GM12878 (cell line): ENCODE results near the gene S1PR2. TPM values are rescaled to one million over a fixed set of nuclear protein-coding genes. Genes with fewer than 3 reads are reported as not detected.
"Not testable (repeated sequence)": the region's sequence is repeated elsewhere in the genome, so short reads cannot be mapped to it uniquely, and the experiment has no call there.

Source experiments
- ATAC-seq: fragments of 200-7000 bp; cut with Tn5 transposase; 3 replicates; pipeline ENCODE4 v1.9.1; 2020; ENCODE audit warnings: mild to moderate bottlenecking, moderate library complexity
- BruUV-seq: library from RNA; stranded (reverse); fragments of 400-500 nt; replicated peaks from 2 replicates; lab custom pipeline; 2021; lab: Mats Ljungman, UMichigan
- CTCF ChIA-PET: fragments of 300-600 bp; sonication (Branson Sonifier 250); formaldehyde crosslinking; extraction: SDS; loops from one replicate; lab custom pipeline; 2021; ENCODE audit warnings: inconsistent platforms; lab: Yijun Ruan, JAX
- POLR2A ChIA-PET: fragments of 350-600 bp; formaldehyde crosslinking; extraction: SDS; loops from one replicate; lab custom pipeline; 2021; ENCODE audit warnings: inconsistent platforms; lab: Charles Lee
- RAD21 ChIA-PET: fragments of 300-600 bp; sonication (Branson Sonifier 250); formaldehyde crosslinking; loops from one replicate; lab custom pipeline; 2023; ENCODE audit warnings: antibody characterized with exemption; ENCODE audit not compliant: unreplicated experiment; lab: Charles Lee
- SMC1A ChIA-PET: fragments of 300-600 bp; sonication (Branson Sonifier 250); formaldehyde crosslinking; loops from one replicate; lab custom pipeline; 2023; ENCODE audit not compliant: unreplicated experiment, uncharacterized antibody; lab: Charles Lee
- DNase-seq: peaks from one replicate; pipeline ENCODE4 v3.0.0-alpha.2; 2011; ENCODE audit warnings: low read depth, low spot score
- FAIRE-seq: peaks from 3 replicates; lab custom pipeline; 2011; peaks lifted over from hg19 to GRCh38; lab: Jason Lieb, UNC
- H2AFZ ChIP-seq: 2 replicates; pipeline ENCODE4 v1.6.0; 2011; ENCODE audit warnings: low read depth, low read length, control low read depth; ENCODE audit not compliant: control insufficient read depth
- H3K27ac ChIP-seq: 2 replicates; pipeline ENCODE4 v1.5.1; 2011; ENCODE audit warnings: control low read depth; ENCODE audit not compliant: control insufficient read depth, insufficient read depth
- H3K27me3 ChIP-seq, 2 experiments: replicated peaks in 1 of 2; 2 replicates each; pipeline versions ENCODE4 v1.6.0 to v1.6.1; 2011; ENCODE audit warnings: low read length in 1 of 2; ENCODE audit not compliant: control insufficient read depth in 2 of 2, insufficient read depth in 2 of 2
- H3K36me3 ChIP-seq, 2 experiments: 2 replicates each; pipeline ENCODE4 v1.5.1; 2011; ENCODE audit warnings: low read length in 1 of 2; ENCODE audit not compliant: control insufficient read depth in 2 of 2, insufficient read depth in 2 of 2
- H3K4me1 ChIP-seq: 2 replicates; pipeline ENCODE4 v1.6.1; 2011; ENCODE audit warnings: mild to moderate bottlenecking, low read length, moderate library complexity, mixed read lengths; ENCODE audit not compliant: control insufficient read depth, insufficient read depth
- H3K4me2 ChIP-seq: 2 replicates; pipeline ENCODE4 v1.6.0; 2011; ENCODE audit warnings: control low read depth; ENCODE audit not compliant: control insufficient read depth, insufficient read depth
- H3K4me3 ChIP-seq: fragments of 200-600 bp; sonication (generic); 2 replicates; pipeline ENCODE4 v1.5.1; 2016
- H3K79me2 ChIP-seq: 2 replicates; pipeline ENCODE4 v1.6.0; 2011; ENCODE audit warnings: low read length; ENCODE audit not compliant: control insufficient read depth, insufficient read depth
- H3K9ac ChIP-seq: 2 replicates; pipeline ENCODE4 v1.8.0; 2011; ENCODE audit warnings: low read length, control low read depth, mixed read lengths; ENCODE audit not compliant: control insufficient read depth, insufficient read depth
- H3K9me3 ChIP-seq: replicated peaks from 3 replicates; pipeline ENCODE4 v1.5.1; 2011; ENCODE audit warnings: mild to moderate bottlenecking, low read length; ENCODE audit not compliant: control insufficient read depth, insufficient read depth
- H4K20me1 ChIP-seq: 2 replicates; pipeline ENCODE4 v1.6.0; 2011; ENCODE audit not compliant: control insufficient read depth, insufficient read depth
- CEBPB ChIP-seq, 2 experiments: fragments of 150-350 bp in 1 of 2; IDR thresholded peaks; 2 replicates each; pipeline ENCODE4 v1.6.1; 2012 to 2014; ENCODE audit warnings: low read depth in 2 of 2, low read length in 2 of 2, borderline replicate concordance in 1 of 2, inconsistent platforms in 1 of 2
- IKZF2 ChIP-seq, 2 experiments: fragments of 450-650 bp; IDR thresholded peaks; 2 replicates each; pipeline ENCODE4 v1.6.1; 2017; ENCODE audit warnings: mild to moderate bottlenecking in 2 of 2, moderate library complexity in 2 of 2
- NFIC ChIP-seq: IDR thresholded peaks from 2 replicates; pipeline ENCODE4 v1.6.1; 2012; ENCODE audit warnings: low read depth, mild to moderate bottlenecking, inconsistent platforms, low read length, moderate library complexity
- RUNX3 ChIP-seq: IDR thresholded peaks from 2 replicates; pipeline ENCODE4 v1.6.1; 2012; ENCODE audit warnings: low read length, inconsistent platforms
- WGBS: methylation state at CpG from one replicate; pipeline ENCODE4 v1.1.6; 2016; ENCODE audit warnings: low lambda C conversion rate; ENCODE audit not compliant: insufficient replicate concordance, insufficient coverage; ENCODE audit errors: missing lambda C conversion rate; 5-methylcytosine and 5-hydroxymethylcytosine counted together
- in situ Hi-C: fragments of 300-500 bp; cut with MboI; formaldehyde crosslinking; loops from 9 replicates; pipeline ENCODE4 v1.14.3; 2018; ENCODE audit warnings: mixed read lengths
- intact Hi-C: fragments of 100-400 bp; cut with micrococcal nuclease; formaldehyde crosslinking; loops from one replicate; pipeline ENCODE4 v1.14.2; 2022; ENCODE audit not compliant: unreplicated experiment
- polyA plus RNA-seq, 11 experiments: library from polyadenylated mRNA; depleted of rRNA in 4 of 11; unstranded in 6 of 11; stranded (reverse) in 5 of 11; fragments of >200 nt; fragmentation: Nextera tagmentation in 4 of 11; fragmentation: Illumina TruSeq in 1 of 11; extraction: Ambion mirVana in 4 of 11; extraction: Trizol in 1 of 11; gene quantifications; 1 replicate in 1 of 11; 2 replicates in 10 of 11; pipeline versions ENCODE4 v1.2.1 to v1.2.3, GENCODE V29; 2011 to 2016; ENCODE audit warnings: inconsistent platforms in 2 of 11, missing spikeins in 2 of 11, low read depth in 1 of 11
- total RNA-seq, 4 experiments: library from RNA; depleted of rRNA in 3 of 4; stranded (reverse); fragments of >200 nt in 3 of 4; fragmentation: Illumina TruSeq in 1 of 4; extraction: Trizol in 1 of 4; gene quantifications; 2 replicates each; pipeline versions ENCODE4 v1.2.1 to v1.2.3, GENCODE V29; 2013 to 2021

Gene S1PR2
- total and polyA plus RNA-seq, 10 of the 15 experiments (the other 5 are each of a cell fraction or from before 2014, with no cell fraction given), result 4.9 to 26.8 (median 11.6) TPM

- H3K9me3 ChIP-seq, FAIRE-seq, H3K9ac ChIP-seq, in situ Hi-C loops, H3K36me3 ChIP-seq, H3K4me3 ChIP-seq, H3K79me2 ChIP-seq, H3K27me3 ChIP-seq, H4K20me1 ChIP-seq, DNase-seq, BruUV-seq: not testable (repeated sequence)
- ATAC-seq, result peak; percentile 3; the same call in 1 of the 3 replicates
- ChIA-PET POLR2A (interaction anchor here (0.5 to 2.0 kb wide), 7 partner anchors 11 to 1538 kb away, joined by 3 to 7 read pairs (median 3); partner anchors contain the start of gene FBXL12), SMC1A (interaction anchor here (0.8 to 1.2 kb wide), 8 partner anchors 9 to 206 kb away, joined by 3 to 4 read pairs (median 3); no protein-coding TSS in a partner anchor), RAD21 (interaction anchor here (0.7 to 1.2 kb wide), 4 partner anchors 11 to 51 kb away, joined by 3 to 4 read pairs (median 3); no protein-coding TSS in a partner anchor), CTCF (interaction anchor here (0.9 to 2.0 kb wide), 3 partner anchors 9 to 31 kb away, joined by 3 to 7 read pairs (median 6); no protein-coding TSS in a partner anchor)
- WGBS, result 32% methylated on average over 9 of the region's 11 CpGs
- TF ChIP-seq IKZF2 (IDR thresholded peaks at IDR 0.05) (0 out of 4 replicates have a peak, but pooled peaks have one; percentile 27 to 33), NFIC (0 out of 2 replicates have a peak, but pooled peaks have one; percentile 21), RUNX3 (peak; percentile 51; the same call in 1 of the 2 replicates), CEBPB (IDR thresholded peaks at IDR 0.05; ENCODE audit: borderline replicate concordance in 1 of 2, low read depth in 2 of 2, low read length in 2 of 2) (peak in 1 of 2 experiments; percentile 35; a peak in 1 of 4 replicates)
- peak overlapping the region; percentile 34; the same call in 1 of the 2 replicates for H3K27ac ChIP-seq
- H2AFZ ChIP-seq, result peak overlapping the region; percentile 25; the same call in 1 of the 2 replicates
- intact Hi-C loops, result loop anchor here (5.0 kb wide), 1 partner anchor 38 kb away; no protein-coding TSS in a partner anchor
- peak overlapping the region; percentile 67 for H3K4me2 ChIP-seq
- H3K4me1 ChIP-seq, result peaks cover 16% of the 10 kb centered on the region
Observed at GRCh38 chr19:10198889-10199644, 32.1 kb downstream of the S1PR2 start.
